Hematopoietic multipotent progenitor cell treated with erythropoietin and hydrocortisone succinate and interleukin-3 and kit ligand, for 17 days (in vitro differentiated cells): Measurements from ENCODE around the gene DDX47.
"Not testable (repeated sequence)": the region's sequence is repeated elsewhere in the genome, so short reads cannot be mapped to it uniquely, and the experiment has no call there.

ENCODE experiments used
- DNase-seq: peaks from one replicate; pipeline ENCODE4 v3.0.0-alpha.2; 2015; ENCODE audit warnings: low spot score

DDX47 gene

DNA sequence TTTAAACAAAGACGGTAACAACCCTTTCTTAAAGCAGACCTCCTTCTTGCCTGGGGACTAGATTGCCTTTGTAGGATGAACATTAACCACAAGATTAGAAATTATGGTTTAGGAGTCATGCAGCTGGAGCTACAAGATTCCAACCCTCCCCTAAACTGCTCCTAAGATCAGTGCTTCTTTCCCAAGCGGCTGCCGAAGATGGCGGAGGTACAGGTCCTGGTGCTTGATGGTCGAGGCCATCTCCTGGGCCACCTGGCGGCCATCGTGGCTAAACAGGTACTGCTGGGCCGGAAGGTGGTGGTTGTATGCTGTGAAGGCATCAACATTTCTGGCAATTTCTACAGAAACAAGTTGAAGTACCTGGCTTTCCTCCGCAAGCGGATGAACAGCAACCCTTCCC lies 62.2 kb downstream of the DDX47 start:
- DNase-seq: not testable (repeated sequence)

DNA sequence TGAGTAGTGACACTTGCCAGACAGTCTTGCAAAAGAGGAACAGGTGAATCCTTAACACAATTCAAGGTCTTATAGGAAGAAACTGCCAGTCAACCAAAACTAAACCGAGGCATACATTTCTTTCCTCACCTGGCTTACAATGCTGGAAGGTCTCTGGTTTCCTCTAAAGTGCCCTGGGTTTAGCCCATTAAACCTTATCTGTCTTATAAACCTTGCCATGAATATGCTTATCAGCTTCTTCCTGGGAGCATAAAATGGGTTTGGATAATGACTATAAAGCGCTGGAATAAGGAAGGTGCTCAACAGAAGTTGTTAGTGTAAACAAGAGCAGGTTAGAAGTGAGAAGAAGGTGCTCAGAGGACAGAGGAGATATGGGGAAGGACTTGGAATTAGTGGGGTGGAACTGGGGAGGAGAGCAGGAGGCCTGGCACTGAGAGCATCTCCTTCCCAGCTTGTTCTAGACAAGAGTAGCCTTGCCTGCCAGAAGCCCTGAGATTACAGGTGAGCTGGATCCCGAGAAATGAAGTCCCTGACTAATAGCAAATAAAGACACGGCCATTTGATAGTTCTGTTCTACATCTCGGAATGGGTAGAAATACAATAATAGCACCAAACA lies 64.1 kb downstream of the DDX47 start:
- DNase-seq: no peak

DNA sequence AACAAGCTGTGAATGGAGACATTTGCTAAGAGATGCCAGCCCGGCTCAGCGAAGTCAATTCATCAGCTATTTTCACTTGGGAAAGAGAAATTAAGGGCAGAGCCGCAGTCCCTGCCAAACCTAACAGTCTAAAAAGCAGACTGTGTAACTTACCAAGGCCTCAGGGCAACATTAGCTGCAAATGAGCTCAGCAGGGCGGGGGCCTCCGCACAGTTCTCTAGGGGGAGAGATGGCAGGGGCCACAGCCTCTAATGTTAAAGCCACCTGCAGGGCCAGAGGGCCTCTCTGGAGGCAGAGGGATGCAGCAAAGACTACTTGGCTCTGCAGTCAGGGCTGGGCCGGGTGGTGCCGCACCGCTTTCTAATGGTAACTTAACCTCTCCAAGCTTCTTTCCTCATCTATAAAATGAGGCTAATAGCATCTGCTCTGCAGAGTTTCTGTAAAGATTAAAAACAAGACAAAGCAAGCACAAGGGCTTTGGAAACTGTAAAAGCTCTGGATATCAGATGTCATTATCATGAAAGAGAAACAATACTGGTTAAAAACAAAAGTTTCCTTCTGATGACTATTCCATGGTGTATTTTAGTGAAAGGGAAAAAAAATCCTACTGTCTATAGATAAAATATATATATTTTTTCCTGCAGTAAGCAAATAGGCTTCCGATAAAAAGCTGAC lies 64.8 kb downstream of the DDX47 start:
- DNase-seq: no peak
